HepG2 (cell line): ENCODE data around the gene WIZ. TPM values are rescaled to one million over a fixed set of nuclear protein-coding genes. Genes with fewer than 3 reads are reported as not detected.

Experiments used
- CREB1 ChIP-seq, 2 experiments: fragments of 450-650 bp in 1 of 2; IDR thresholded peaks; 2 replicates each; pipeline ENCODE4 v1.6.1; 2016 to 2017; ENCODE audit warnings: control low read depth in 1 of 2, mild to moderate bottlenecking in 1 of 2, missing compliant biosample characterization in 1 of 2, missing genetic modification characterization in 1 of 2
- GPN1 ChIP-seq: sonication (generic); formaldehyde crosslinking; IDR thresholded peaks from 2 replicates; pipeline ENCODE4 v1.5.1; 2020; ENCODE audit warnings: missing genetic modification reagents, borderline replicate concordance
- HMG20B ChIP-seq: conservative IDR thresholded peaks from 2 replicates; pipeline ENCODE4 v1.6.1; 2016; ENCODE audit warnings: missing genetic modification reagents, missing compliant biosample characterization
- HOXA9 ChIP-seq: sonication (generic); formaldehyde crosslinking; IDR thresholded peaks from 2 replicates; pipeline ENCODE4 v1.8.1; 2022; ENCODE audit warnings: missing genetic modification reagents, mild to moderate bottlenecking, moderate library complexity, borderline replicate concordance
- KMT2B ChIP-seq: IDR thresholded peaks from 2 replicates; pipeline ENCODE4 v1.6.1; 2016; ENCODE audit warnings: missing genetic modification reagents, missing compliant biosample characterization
- PITX1 ChIP-seq: sonication (generic); formaldehyde crosslinking; IDR thresholded peaks from 2 replicates; pipeline ENCODE4 v1.5.1; 2020; ENCODE audit warnings: mild to moderate bottlenecking, missing genetic modification reagents
- TAF1 ChIP-seq: sonication (generic); formaldehyde crosslinking; IDR thresholded peaks from 2 replicates; pipeline ENCODE4 v1.4.0; 2020; ENCODE audit warnings: missing genetic modification reagents
- TARDBP ChIP-seq: sonication (generic); formaldehyde crosslinking; IDR thresholded peaks from 2 replicates; pipeline ENCODE4 v1.8.0; 2022; ENCODE audit warnings: mild to moderate bottlenecking, missing genetic modification reagents
- ZNF572 ChIP-seq: sonication (generic); formaldehyde crosslinking; IDR thresholded peaks from 2 replicates; pipeline ENCODE4 v1.5.1; 2020; ENCODE audit warnings: mild to moderate bottlenecking, missing genetic modification reagents
- ZNF883 ChIP-seq: sonication (generic); formaldehyde crosslinking; IDR thresholded peaks from 2 replicates; pipeline ENCODE4 v1.5.1; 2020; ENCODE audit warnings: mild to moderate bottlenecking, missing genetic modification reagents; ENCODE audit errors: not compliant biosample characterization
- polyA plus RNA-seq, 8 experiments: library from polyadenylated mRNA; depleted of rRNA in 3 of 8; stranded (reverse) in 7 of 8; unstranded in 1 of 8; fragments of >200 nt; fragmentation: Illumina TruSeq in 4 of 8; extraction: Trizol in 4 of 8; gene quantifications; 2 replicates each; pipeline versions ENCODE4 v1.2.1 to v1.2.3, GENCODE V29; 2011 to 2016; ENCODE audit warnings: low read depth in 4 of 8, missing spikeins in 1 of 8, mixed read lengths in 1 of 8; ENCODE audit not compliant: insufficient read depth in 1 of 8
- total RNA-seq, 5 experiments: library from RNA; depleted of rRNA; stranded (reverse); fragments of >200 nt; fragmentation: Illumina TruSeq; extraction: Trizol; gene quantifications; 2 replicates each; pipeline ENCODE4 v1.2.3, GENCODE V29; 2016; ENCODE audit warnings: low read depth in 1 of 5
- TF ChIP-seq, protein P1 (sequence below): sonication (generic); formaldehyde crosslinking; IDR thresholded peaks from 2 replicates; pipeline ENCODE4 v1.5.0; 2020; ENCODE audit warnings: mild to moderate bottlenecking, missing genetic modification reagents
- TF ChIP-seq, protein P2 (sequence below): sonication (generic); formaldehyde crosslinking; IDR thresholded peaks from 2 replicates; pipeline ENCODE4 v1.4.0; 2020; ENCODE audit warnings: mild to moderate bottlenecking, missing genetic modification reagents
- TF ChIP-seq, protein P3 (sequence below): sonication (generic); formaldehyde crosslinking; IDR thresholded peaks from 2 replicates; pipeline ENCODE4 v1.4.0; 2020; ENCODE audit warnings: missing genetic modification reagents, borderline replicate concordance
- TF ChIP-seq, protein P4 (sequence below): sonication (generic); formaldehyde crosslinking; IDR thresholded peaks from 2 replicates; pipeline ENCODE4 v1.5.1; 2020; ENCODE audit warnings: mild to moderate bottlenecking, missing genetic modification reagents, borderline replicate concordance
- TF ChIP-seq, protein P5 (sequence below): sonication (generic); formaldehyde crosslinking; IDR thresholded peaks from 2 replicates; pipeline ENCODE4 v1.4.0; 2020; ENCODE audit warnings: missing genetic modification reagents

Gene WIZ
- total and polyA plus RNA-seq, 2 of the 13 experiments (the other 11 are each of a cell fraction or from before 2014, with no cell fraction given): 4.7 to 4.8 TPM

DNA sequence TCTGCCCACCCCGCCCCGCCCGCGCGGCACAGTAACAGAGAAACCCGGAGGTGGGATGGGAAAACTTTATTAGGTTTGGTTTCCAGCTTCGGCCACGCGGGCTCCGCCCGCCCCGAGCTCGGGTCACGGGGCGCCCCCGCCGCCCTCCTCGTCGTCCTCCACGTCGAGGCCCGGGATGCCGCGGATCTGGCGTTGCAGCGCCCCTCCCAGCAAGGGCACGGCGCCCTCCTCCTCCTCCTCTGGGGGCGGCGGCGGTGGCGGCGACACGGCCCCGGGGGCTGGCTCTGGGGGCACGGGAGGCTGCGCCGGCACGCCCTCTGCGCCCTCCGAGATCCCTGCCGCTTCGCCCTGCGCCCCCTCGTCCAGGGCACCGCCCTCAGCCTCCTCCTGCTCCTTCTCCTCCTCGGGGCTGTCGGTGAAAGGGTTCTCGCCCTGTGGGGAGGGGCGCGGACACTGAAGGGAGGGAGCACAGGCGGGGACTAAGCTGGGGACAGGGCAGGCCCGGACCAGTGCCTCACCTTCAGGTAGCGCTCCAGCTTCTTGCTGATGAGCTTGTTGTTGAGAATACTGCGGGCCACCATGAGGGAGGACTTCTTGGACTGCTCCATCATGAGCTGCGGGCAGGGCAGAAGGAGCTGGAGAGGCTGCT is 69.6 kb downstream of the WIZ start (continued):
- TF ChIP-seq, protein P1, sequence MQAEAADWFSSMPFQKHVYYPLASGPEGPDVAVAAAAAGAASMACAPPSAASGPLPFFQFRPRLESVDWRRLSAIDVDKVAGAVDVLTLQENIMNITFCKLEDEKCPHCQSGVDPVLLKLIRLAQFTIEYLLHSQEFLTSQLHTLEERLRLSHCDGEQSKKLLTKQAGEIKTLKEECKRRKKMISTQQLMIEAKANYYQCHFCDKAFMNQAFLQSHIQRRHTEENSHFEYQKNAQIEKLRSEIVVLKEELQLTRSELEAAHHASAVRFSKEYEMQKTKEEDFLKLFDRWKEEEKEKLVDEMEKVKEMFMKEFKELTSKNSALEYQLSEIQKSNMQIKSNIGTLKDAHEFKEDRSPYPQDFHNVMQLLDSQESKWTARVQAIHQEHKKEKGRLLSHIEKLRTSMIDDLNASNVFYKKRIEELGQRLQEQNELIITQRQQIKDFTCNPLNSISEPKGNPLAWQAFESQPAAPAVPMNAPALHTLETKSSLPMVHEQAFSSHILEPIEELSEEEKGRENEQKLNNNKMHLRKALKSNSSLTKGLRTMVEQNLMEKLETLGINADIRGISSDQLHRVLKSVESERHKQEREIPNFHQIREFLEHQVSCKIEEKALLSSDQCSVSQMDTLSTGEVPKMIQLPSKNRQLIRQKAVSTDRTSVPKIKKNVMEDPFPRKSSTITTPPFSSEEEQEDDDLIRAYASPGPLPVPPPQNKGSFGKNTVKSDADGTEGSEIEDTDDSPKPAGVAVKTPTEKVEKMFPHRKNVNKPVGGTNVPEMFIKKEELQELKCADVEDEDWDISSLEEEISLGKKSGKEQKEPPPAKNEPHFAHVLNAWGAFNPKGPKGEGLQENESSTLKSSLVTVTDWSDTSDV (CRISPR knock-in tag): no peak
- TF ChIP-seq HMG20B (CRISPR knock-in tag): no peak
- peak; percentile 30; the same call in 1 of the 2 replicates for TF ChIP-seq TAF1
- no peak for TF ChIP-seq ZNF572 (CRISPR knock-in tag)
- TF ChIP-seq, protein P2, sequence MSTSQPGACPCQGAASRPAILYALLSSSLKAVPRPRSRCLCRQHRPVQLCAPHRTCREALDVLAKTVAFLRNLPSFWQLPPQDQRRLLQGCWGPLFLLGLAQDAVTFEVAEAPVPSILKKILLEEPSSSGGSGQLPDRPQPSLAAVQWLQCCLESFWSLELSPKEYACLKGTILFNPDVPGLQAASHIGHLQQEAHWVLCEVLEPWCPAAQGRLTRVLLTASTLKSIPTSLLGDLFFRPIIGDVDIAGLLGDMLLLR: no peak
- no peak for TF ChIP-seq CREB1 (IDR thresholded peaks at IDR 0.05)
- TF ChIP-seq CREB1 (CRISPR knock-in tag; IDR thresholded peaks at IDR 0.05): no peak
- TF ChIP-seq, protein P3, sequence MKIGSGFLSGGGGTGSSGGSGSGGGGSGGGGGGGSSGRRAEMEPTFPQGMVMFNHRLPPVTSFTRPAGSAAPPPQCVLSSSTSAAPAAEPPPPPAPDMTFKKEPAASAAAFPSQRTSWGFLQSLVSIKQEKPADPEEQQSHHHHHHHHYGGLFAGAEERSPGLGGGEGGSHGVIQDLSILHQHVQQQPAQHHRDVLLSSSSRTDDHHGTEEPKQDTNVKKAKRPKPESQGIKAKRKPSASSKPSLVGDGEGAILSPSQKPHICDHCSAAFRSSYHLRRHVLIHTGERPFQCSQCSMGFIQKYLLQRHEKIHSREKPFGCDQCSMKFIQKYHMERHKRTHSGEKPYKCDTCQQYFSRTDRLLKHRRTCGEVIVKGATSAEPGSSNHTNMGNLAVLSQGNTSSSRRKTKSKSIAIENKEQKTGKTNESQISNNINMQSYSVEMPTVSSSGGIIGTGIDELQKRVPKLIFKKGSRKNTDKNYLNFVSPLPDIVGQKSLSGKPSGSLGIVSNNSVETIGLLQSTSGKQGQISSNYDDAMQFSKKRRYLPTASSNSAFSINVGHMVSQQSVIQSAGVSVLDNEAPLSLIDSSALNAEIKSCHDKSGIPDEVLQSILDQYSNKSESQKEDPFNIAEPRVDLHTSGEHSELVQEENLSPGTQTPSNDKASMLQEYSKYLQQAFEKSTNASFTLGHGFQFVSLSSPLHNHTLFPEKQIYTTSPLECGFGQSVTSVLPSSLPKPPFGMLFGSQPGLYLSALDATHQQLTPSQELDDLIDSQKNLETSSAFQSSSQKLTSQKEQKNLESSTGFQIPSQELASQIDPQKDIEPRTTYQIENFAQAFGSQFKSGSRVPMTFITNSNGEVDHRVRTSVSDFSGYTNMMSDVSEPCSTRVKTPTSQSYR (CRISPR knock-in tag): no peak; the same call in 1 of the 2 replicates
- TF ChIP-seq KMT2B (CRISPR knock-in tag): no peak
- no peak for TF ChIP-seq TARDBP (CRISPR knock-in tag)
- no peak; the same call in 1 of the 2 replicates for TF ChIP-seq HOXA9 (CRISPR knock-in tag)
- TF ChIP-seq GPN1 (CRISPR knock-in tag): no peak
- TF ChIP-seq, protein P4, sequence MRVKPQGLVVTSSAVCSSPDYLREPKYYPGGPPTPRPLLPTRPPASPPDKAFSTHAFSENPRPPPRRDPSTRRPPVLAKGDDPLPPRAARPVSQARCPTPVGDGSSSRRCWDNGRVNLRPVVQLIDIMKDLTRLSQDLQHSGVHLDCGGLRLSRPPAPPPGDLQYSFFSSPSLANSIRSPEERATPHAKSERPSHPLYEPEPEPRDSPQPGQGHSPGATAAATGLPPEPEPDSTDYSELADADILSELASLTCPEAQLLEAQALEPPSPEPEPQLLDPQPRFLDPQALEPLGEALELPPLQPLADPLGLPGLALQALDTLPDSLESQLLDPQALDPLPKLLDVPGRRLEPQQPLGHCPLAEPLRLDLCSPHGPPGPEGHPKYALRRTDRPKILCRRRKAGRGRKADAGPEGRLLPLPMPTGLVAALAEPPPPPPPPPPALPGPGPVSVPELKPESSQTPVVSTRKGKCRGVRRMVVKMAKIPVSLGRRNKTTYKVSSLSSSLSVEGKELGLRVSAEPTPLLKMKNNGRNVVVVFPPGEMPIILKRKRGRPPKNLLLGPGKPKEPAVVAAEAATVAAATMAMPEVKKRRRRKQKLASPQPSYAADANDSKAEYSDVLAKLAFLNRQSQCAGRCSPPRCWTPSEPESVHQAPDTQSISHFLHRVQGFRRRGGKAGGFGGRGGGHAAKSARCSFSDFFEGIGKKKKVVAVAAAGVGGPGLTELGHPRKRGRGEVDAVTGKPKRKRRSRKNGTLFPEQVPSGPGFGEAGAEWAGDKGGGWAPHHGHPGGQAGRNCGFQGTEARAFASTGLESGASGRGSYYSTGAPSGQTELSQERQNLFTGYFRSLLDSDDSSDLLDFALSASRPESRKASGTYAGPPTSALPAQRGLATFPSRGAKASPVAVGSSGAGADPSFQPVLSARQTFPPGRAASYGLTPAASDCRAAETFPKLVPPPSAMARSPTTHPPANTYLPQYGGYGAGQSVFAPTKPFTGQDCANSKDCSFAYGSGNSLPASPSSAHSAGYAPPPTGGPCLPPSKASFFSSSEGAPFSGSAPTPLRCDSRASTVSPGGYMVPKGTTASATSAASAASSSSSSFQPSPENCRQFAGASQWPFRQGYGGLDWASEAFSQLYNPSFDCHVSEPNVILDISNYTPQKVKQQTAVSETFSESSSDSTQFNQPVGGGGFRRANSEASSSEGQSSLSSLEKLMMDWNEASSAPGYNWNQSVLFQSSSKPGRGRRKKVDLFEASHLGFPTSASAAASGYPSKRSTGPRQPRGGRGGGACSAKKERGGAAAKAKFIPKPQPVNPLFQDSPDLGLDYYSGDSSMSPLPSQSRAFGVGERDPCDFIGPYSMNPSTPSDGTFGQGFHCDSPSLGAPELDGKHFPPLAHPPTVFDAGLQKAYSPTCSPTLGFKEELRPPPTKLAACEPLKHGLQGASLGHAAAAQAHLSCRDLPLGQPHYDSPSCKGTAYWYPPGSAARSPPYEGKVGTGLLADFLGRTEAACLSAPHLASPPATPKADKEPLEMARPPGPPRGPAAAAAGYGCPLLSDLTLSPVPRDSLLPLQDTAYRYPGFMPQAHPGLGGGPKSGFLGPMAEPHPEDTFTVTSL (CRISPR knock-in tag): no peak
- TF ChIP-seq, protein P5, sequence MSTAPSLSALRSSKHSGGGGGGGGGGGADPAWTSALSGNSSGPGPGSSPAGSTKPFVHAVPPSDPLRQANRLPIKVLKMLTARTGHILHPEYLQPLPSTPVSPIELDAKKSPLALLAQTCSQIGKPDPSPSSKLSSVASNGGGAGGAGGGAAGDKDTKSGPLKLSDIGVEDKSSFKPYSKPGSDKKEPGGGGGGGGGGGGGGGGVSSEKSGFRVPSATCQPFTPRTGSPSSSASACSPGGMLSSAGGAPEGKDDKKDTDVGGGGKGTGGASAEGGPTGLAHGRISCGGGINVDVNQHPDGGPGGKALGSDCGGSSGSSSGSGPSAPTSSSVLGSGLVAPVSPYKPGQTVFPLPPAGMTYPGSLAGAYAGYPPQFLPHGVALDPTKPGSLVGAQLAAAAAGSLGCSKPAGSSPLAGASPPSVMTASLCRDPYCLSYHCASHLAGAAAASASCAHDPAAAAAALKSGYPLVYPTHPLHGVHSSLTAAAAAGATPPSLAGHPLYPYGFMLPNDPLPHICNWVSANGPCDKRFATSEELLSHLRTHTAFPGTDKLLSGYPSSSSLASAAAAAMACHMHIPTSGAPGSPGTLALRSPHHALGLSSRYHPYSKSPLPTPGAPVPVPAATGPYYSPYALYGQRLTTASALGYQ: no peak
- no peak for TF ChIP-seq ZNF883
- no peak for TF ChIP-seq PITX1 (CRISPR knock-in tag)
